Neural cell (in vitro differentiated cells): ENCODE results near the gene POMT1. TPM values are rescaled to one million over a fixed set of nuclear protein-coding genes. Genes with fewer than 3 reads are reported as not detected.

Experiments used
- H2AFZ ChIP-seq: fragments of 200-600, 300-800 bp; sonication (generic), shearing (Covaris generic); 2 replicates; pipeline ENCODE4 v1.6.0; 2014; ENCODE audit warnings: low read depth, mild to moderate bottlenecking, antibody characterized with exemption, low read length, moderate library complexity
- H3F3A ChIP-seq: fragments of 200-600 bp; shearing (Covaris generic); 2 replicates; pipeline ENCODE4 v1.6.1; 2016; ENCODE audit warnings: mild to moderate bottlenecking, moderate library complexity, mixed read lengths, antibody characterized with exemption, low read length; ENCODE audit not compliant: insufficient read depth, poor library complexity, severe bottlenecking
- H3K27ac ChIP-seq: fragments of 200-600, 300-800 bp; sonication (generic), shearing (Covaris generic); 2 replicates; pipeline ENCODE4 v1.5.1; 2014; ENCODE audit warnings: mild to moderate bottlenecking, low read length, moderate library complexity
- H3K27me3 ChIP-seq: fragments of 300-800, 200-600 bp; sonication (generic), shearing (Covaris generic); 2 replicates; pipeline ENCODE4 v1.6.0; 2014; ENCODE audit warnings: mild to moderate bottlenecking, low read depth, low read length, moderate library complexity; ENCODE audit not compliant: insufficient read depth
- H3K36me3 ChIP-seq: fragments of 300-800, 200-600 bp; sonication (generic), shearing (Covaris generic); 2 replicates; pipeline ENCODE4 v1.5.1; 2014; ENCODE audit warnings: mild to moderate bottlenecking, antibody characterized with exemption, low read length, moderate library complexity; ENCODE audit not compliant: insufficient read depth
- H3K4me2 ChIP-seq: fragments of 300-800, 200-600 bp; sonication (generic), shearing (Covaris generic); 2 replicates; pipeline ENCODE4 v1.6.0; 2014; ENCODE audit warnings: mild to moderate bottlenecking, low read length
- H3K4me3 ChIP-seq: fragments of 300-800, 200-600 bp; sonication (generic), shearing (Covaris generic); 2 replicates; pipeline ENCODE4 v1.5.1; 2014; ENCODE audit warnings: mild to moderate bottlenecking, low read length, moderate library complexity
- H3K79me2 ChIP-seq: fragments of 200-600 bp; shearing (Covaris generic); replicated peaks from 2 replicates; pipeline ENCODE4 v1.6.0; 2014; ENCODE audit warnings: mild to moderate bottlenecking, low read length, moderate library complexity; ENCODE audit not compliant: insufficient read depth
- H3K9ac ChIP-seq: fragments of 300-800, 200-600 bp; sonication (generic), shearing (Covaris generic); 2 replicates; pipeline ENCODE4 v1.6.1; 2016; ENCODE audit warnings: mild to moderate bottlenecking, low read length, mixed read lengths
- H3K9me2 ChIP-seq: fragments of 200-600 bp; shearing (Covaris generic); 2 replicates; pipeline ENCODE4 v1.6.1; 2016; ENCODE audit warnings: mild to moderate bottlenecking, low read length, mixed read lengths; ENCODE audit not compliant: insufficient read depth
- H3K9me3 ChIP-seq: fragments of 200-600, 300-800 bp; sonication (generic), shearing (Covaris generic); 2 replicates; pipeline ENCODE4 v1.6.1; 2016; ENCODE audit warnings: mild to moderate bottlenecking, mixed run types, low read length, moderate library complexity, mixed read lengths
- H4K20me1 ChIP-seq: fragments of 200-600 bp; shearing (Covaris generic); 2 replicates; pipeline ENCODE4 v1.6.1; 2016; ENCODE audit warnings: mild to moderate bottlenecking, mixed run types; ENCODE audit not compliant: insufficient read depth
- EP300 ChIP-seq: fragments of 450-650 bp; conservative IDR thresholded peaks from 2 replicates; pipeline ENCODE4 v1.6.1; 2014; ENCODE audit warnings: antibody characterized with exemption, mild to moderate bottlenecking, moderate library complexity; ENCODE audit not compliant: poor library complexity, severe bottlenecking
- EZH2 ChIP-seq: fragments of 200-600, 300-800 bp; shearing (Covaris generic), sonication (generic); IDR thresholded peaks from 2 replicates; pipeline ENCODE4 v1.6.1; 2014; ENCODE audit warnings: antibody characterized with exemption, low read length, borderline replicate concordance, mild to moderate bottlenecking; ENCODE audit not compliant: insufficient read depth, poor library complexity, severe bottlenecking
- MXI1 ChIP-seq: fragments of 450-650 bp; conservative IDR thresholded peaks from 2 replicates; pipeline ENCODE4 v1.6.1; 2014; ENCODE audit warnings: antibody characterized with exemption, mild to moderate bottlenecking; ENCODE audit not compliant: poor library complexity, severe bottlenecking
- POLR2AphosphoS5 ChIP-seq: IDR thresholded peaks from 2 replicates; pipeline ENCODE4 v1.6.1; 2012
- RAD21 ChIP-seq: fragments of 450-650 bp; conservative IDR thresholded peaks from 2 replicates; pipeline ENCODE4 v1.6.1; 2014; ENCODE audit warnings: antibody characterized with exemption, mild to moderate bottlenecking, moderate library complexity
- SMC3 ChIP-seq: fragments of 450-650 bp; conservative IDR thresholded peaks from 2 replicates; pipeline ENCODE4 v1.6.1; 2014; ENCODE audit warnings: antibody characterized with exemption, mild to moderate bottlenecking, moderate library complexity; ENCODE audit not compliant: poor library complexity
- TAF1 ChIP-seq: IDR thresholded peaks from 2 replicates; pipeline ENCODE4 v1.6.1; 2012; ENCODE audit warnings: low read depth
- polyA plus RNA-seq: library from polyadenylated mRNA; depleted of rRNA; stranded (reverse); fragments of >200 nt; gene quantifications from 2 replicates; pipeline ENCODE4 v1.2.3, GENCODE V29; 2014
- TF ChIP-seq, protein P1 (sequence below): fragments of 450-650 bp; IDR thresholded peaks from 2 replicates; pipeline ENCODE4 v1.5.1; 2014; ENCODE audit warnings: antibody characterized with exemption, mild to moderate bottlenecking, moderate library complexity; ENCODE audit not compliant: poor library complexity, severe bottlenecking

Gene POMT1
- polyA plus RNA-seq, 1 donor from 2014 or later: 131 TPM

- Histone ChIP-seq H3K4me3 (no peak overlapping the region), H3K27me3 (no peaks in the 10 kb centered on the region), H3K27ac (no peak overlapping the region), H3K36me3 (peaks cover 5% of the 10 kb centered on the region), H2AFZ (no peak overlapping the region), H3K4me2 (no peak overlapping the region), H3K79me2 (peaks cover 5% of the 10 kb centered on the region), H3K9me3 (no peaks in the 10 kb centered on the region), H4K20me1 (peaks cover 11% of the 10 kb centered on the region), H3K9me2 (no peaks in the 10 kb centered on the region), H3F3A (no peaks in the 10 kb centered on the region), H3K9ac (no peak overlapping the region)
- TF ChIP-seq SMC3: no peak
- TF ChIP-seq, protein P1, sequence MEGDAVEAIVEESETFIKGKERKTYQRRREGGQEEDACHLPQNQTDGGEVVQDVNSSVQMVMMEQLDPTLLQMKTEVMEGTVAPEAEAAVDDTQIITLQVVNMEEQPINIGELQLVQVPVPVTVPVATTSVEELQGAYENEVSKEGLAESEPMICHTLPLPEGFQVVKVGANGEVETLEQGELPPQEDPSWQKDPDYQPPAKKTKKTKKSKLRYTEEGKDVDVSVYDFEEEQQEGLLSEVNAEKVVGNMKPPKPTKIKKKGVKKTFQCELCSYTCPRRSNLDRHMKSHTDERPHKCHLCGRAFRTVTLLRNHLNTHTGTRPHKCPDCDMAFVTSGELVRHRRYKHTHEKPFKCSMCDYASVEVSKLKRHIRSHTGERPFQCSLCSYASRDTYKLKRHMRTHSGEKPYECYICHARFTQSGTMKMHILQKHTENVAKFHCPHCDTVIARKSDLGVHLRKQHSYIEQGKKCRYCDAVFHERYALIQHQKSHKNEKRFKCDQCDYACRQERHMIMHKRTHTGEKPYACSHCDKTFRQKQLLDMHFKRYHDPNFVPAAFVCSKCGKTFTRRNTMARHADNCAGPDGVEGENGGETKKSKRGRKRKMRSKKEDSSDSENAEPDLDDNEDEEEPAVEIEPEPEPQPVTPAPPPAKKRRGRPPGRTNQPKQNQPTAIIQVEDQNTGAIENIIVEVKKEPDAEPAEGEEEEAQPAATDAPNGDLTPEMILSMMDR: no peak
- no peak for TF ChIP-seq MXI1
- no peak for TF ChIP-seq TAF1
- TF ChIP-seq RAD21: no peak
- TF ChIP-seq POLR2AphosphoS5: no peak
- TF ChIP-seq EP300: no peak
Measured at GRCh38 chr9:131481441-131482342, 21.0 kb upstream of the POMT1 start.

GRCh38 chr9:131482343-131483006 is 20.2 kb upstream of the POMT1 start:
- Histone ChIP-seq H3K9ac (no peak overlapping the region), H3K4me3 (no peak overlapping the region), H3K27ac (no peak overlapping the region), H3K4me2 (no peak overlapping the region), H3K36me3 (peaks cover 5% of the 10 kb centered on the region), H3K27me3 (no peaks in the 10 kb centered on the region), H4K20me1 (peaks cover 11% of the 10 kb centered on the region), H3F3A (no peaks in the 10 kb centered on the region), H3K9me3 (no peaks in the 10 kb centered on the region), H3K9me2 (no peaks in the 10 kb centered on the region), H3K79me2 (peaks cover 5% of the 10 kb centered on the region), H2AFZ (no peak overlapping the region)
- TF ChIP-seq RAD21: no peak

DNA sequence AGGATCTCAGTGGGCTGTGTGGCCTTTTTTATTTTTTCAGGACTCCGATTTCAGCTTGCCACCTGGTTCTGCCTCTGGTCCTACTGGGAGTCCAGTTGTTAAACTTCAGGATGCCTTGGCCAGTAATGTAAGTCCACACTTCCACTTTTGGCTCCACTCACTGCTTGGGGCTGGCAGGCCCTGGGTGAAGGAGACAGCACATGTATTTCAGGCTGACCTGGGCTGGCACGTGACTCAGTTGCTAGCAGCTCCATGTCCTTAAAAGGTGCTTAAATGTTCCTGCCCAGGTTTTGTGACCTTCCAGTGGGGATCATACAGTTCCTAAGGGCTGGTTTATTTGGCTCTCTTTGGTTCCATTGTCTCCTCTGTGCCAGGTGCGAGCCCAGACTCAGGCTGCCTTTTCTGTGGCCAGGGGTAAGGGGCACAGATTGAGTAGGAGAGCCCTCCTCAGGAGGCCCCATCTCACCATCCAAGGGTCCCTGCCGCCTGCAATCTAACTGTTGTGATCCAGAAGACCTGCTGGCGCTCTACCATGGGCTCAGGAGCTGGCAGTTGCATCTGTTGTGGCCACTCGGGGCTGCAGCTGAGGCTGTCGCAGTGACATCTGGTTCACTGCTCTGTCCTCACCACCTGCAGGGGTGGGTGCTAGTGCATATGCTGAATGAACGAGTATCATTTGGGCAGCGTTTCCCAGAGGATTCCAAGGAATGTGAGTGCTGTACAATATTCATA is 19.2 kb upstream of the POMT1 start:
- H3K4me2 ChIP-seq: no peak overlapping the region
- H2AFZ ChIP-seq: no peak overlapping the region
- peaks cover 11% of the 10 kb centered on the region for H4K20me1 ChIP-seq
- H3K79me2 ChIP-seq: peaks cover 5% of the 10 kb centered on the region
- peaks cover 5% of the 10 kb centered on the region for H3K36me3 ChIP-seq
- H3K9me2 ChIP-seq: no peaks in the 10 kb centered on the region
- H3K9ac ChIP-seq: no peak overlapping the region
- H3K4me3 ChIP-seq: no peak overlapping the region
- TF ChIP-seq MXI1 (no peak), TAF1 (no peak), EZH2 (no peak)
- no peaks in the 10 kb centered on the region for H3F3A ChIP-seq
- H3K27me3 ChIP-seq: no peaks in the 10 kb centered on the region
- H3K9me3 ChIP-seq: no peaks in the 10 kb centered on the region
- no peak overlapping the region for H3K27ac ChIP-seq
